Effector memory CD8-positive, alpha-beta T cell (primary cell): ENCODE data around the gene SCN11A.

Source experiments
- ATAC-seq: fragments of 150-1000 bp; cut with Tn5 transposase; replicated peaks from 2 replicates; pipeline ENCODE4 v1.10.0; 2021; ENCODE audit warnings: mild to moderate bottlenecking, moderate library complexity
- DNase-seq, 3 experiments: peaks; one replicate each; pipeline ENCODE4 v3.0.0; 2021
- H3K27ac Mint-ChIP-seq, 2 donors: one replicate each; pipeline ENCODE4 v1.8.0; 2022; ENCODE audit warnings: mild to moderate bottlenecking in 2 of 2, mixed read lengths in 2 of 2, moderate library complexity in 2 of 2
- H3K27me3 Mint-ChIP-seq, 2 donors: one replicate each; pipeline ENCODE4 v1.8.0; 2022; ENCODE audit warnings: mixed read lengths in 2 of 2
- H3K36me3 Mint-ChIP-seq: one replicate; pipeline ENCODE4 v1.8.0; 2022; ENCODE audit warnings: mild to moderate bottlenecking, moderate library complexity, mixed read lengths; ENCODE audit not compliant: insufficient read depth
- H3K4me1 Mint-ChIP-seq, 2 donors: one replicate each; pipeline ENCODE4 v1.8.0; 2022; ENCODE audit warnings: low read depth in 2 of 2, mixed read lengths in 2 of 2
- H3K4me3 Mint-ChIP-seq, 2 donors: one replicate each; pipeline ENCODE4 v1.8.0; 2022; ENCODE audit warnings: mild to moderate bottlenecking in 2 of 2, mixed read lengths in 2 of 2, moderate library complexity in 2 of 2
- H3K9me3 Mint-ChIP-seq, 2 donors: one replicate each; pipeline ENCODE4 v1.8.0; 2022; ENCODE audit warnings: mixed read lengths in 2 of 2

Gene SCN11A

GRCh38 chr3:39053696-39054095 is 2.0 kb upstream of the SCN11A start:
- DNase-seq = no peak
- Mint-ChIP-seq H3K27me3 (no peaks in the 10 kb centered on the region), H3K9me3 (no peaks in the 10 kb centered on the region), H3K4me3 (no peak overlapping the region), H3K4me1 (peaks cover 43 to 56% of the 10 kb centered on the region in 2 donors), H3K27ac (no peak overlapping the region), H3K36me3 (peaks cover 25% of the 10 kb centered on the region)
- no peak for ATAC-seq

- Mint-ChIP-seq H3K27me3 (no peaks in the 10 kb centered on the region), H3K27ac (peak overlapping the region; percentile 100), H3K9me3 (no peaks in the 10 kb centered on the region), H3K4me1 (peaks cover 35 to 47% of the 10 kb centered on the region in 2 donors), H3K36me3 (peaks cover 19% of the 10 kb centered on the region), H3K4me3 (peak overlapping the region; percentile 89 to 97)
- no peak for ATAC-seq
- DNase-seq = no peak
These were observed 839 bp upstream of the SCN11A start for GRCh38 chr3:39052583-39052982.

- no peak for ATAC-seq
- H3K27me3 Mint-ChIP-seq = no peaks in the 10 kb centered on the region
- H3K4me3 Mint-ChIP-seq = no peak overlapping the region
- no peak for DNase-seq
- H3K27ac Mint-ChIP-seq = peak overlapping the region in 1 of 2 donors; percentile 8
- H3K9me3 Mint-ChIP-seq = no peaks in the 10 kb centered on the region
- peaks cover 19% of the 10 kb centered on the region for H3K36me3 Mint-ChIP-seq
- peaks cover 25 to 30% of the 10 kb centered on the region in 2 donors for H3K4me1 Mint-ChIP-seq
These were observed 1.7 kb downstream of the SCN11A start for GRCh38 chr3:39050029-39050428.

GRCh38 chr3:39038165-39038564 is 13.6 kb downstream of the SCN11A start:
- ATAC-seq (no peak), DNase-seq (no peak)
- Mint-ChIP-seq H3K4me3 (no peak overlapping the region), H3K36me3 (no peaks in the 10 kb centered on the region), H3K27me3 (peaks cover 27 to 61% of the 10 kb centered on the region in 2 donors), H3K4me1 (no peaks in the 10 kb centered on the region), H3K9me3 (peaks cover 0 to 5% of the 10 kb centered on the region in 2 donors), H3K27ac (no peak overlapping the region)

GRCh38 chr3:39029556-39029955 is 22.2 kb downstream of the SCN11A start:
- Mint-ChIP-seq H3K36me3 (no peaks in the 10 kb centered on the region), H3K27me3 (peaks cover 31 to 41% of the 10 kb centered on the region in 2 donors), H3K4me3 (no peak overlapping the region), H3K27ac (no peak overlapping the region), H3K9me3 (no peaks in the 10 kb centered on the region), H3K4me1 (no peaks in the 10 kb centered on the region)
- DNase-seq (no peak), ATAC-seq (no peak)

GRCh38 chr3:39028546-39028945 is 23.2 kb downstream of the SCN11A start:
- Mint-ChIP-seq H3K4me3 (no peak overlapping the region), H3K36me3 (no peaks in the 10 kb centered on the region), H3K9me3 (no peaks in the 10 kb centered on the region), H3K27ac (no peak overlapping the region), H3K27me3 (peaks cover 26 to 41% of the 10 kb centered on the region in 2 donors), H3K4me1 (no peaks in the 10 kb centered on the region)
- ATAC-seq = no peak
- DNase-seq = no peak

- H3K27me3 Mint-ChIP-seq = peaks cover 26 to 51% of the 10 kb centered on the region in 2 donors
- no peak overlapping the region for H3K4me3 Mint-ChIP-seq
- no peak overlapping the region for H3K27ac Mint-ChIP-seq
- no peaks in the 10 kb centered on the region for H3K9me3 Mint-ChIP-seq
- DNase-seq = no peak
- no peaks in the 10 kb centered on the region for H3K36me3 Mint-ChIP-seq
- H3K4me1 Mint-ChIP-seq = no peaks in the 10 kb centered on the region
- no peak for ATAC-seq
These were observed 26.3 kb downstream of the SCN11A start for GRCh38 chr3:39025222-39025970.

GRCh38 chr3:39024497-39024896 is 27.2 kb downstream of the SCN11A start:
- no peaks in the 10 kb centered on the region for H3K4me1 Mint-ChIP-seq
- DNase-seq (no peak), ATAC-seq (no peak)
- H3K27ac Mint-ChIP-seq = no peak overlapping the region
- H3K9me3 Mint-ChIP-seq = no peaks in the 10 kb centered on the region
- H3K27me3 Mint-ChIP-seq = peaks cover 34 to 48% of the 10 kb centered on the region in 2 donors
- H3K4me3 Mint-ChIP-seq = no peak overlapping the region
- no peaks in the 10 kb centered on the region for H3K36me3 Mint-ChIP-seq

- peaks cover 3% of the 10 kb centered on the region for H3K36me3 Mint-ChIP-seq
- no peaks in the 10 kb centered on the region for H3K9me3 Mint-ChIP-seq
- DNase-seq (no peak), ATAC-seq (no peak)
- H3K27me3 Mint-ChIP-seq = peaks cover 37 to 48% of the 10 kb centered on the region in 2 donors
- no peaks in the 10 kb centered on the region for H3K4me1 Mint-ChIP-seq
- no peak overlapping the region for H3K4me3 Mint-ChIP-seq
- no peak overlapping the region for H3K27ac Mint-ChIP-seq
These were observed 29.5 kb downstream of the SCN11A start for GRCh38 chr3:39022286-39022630.

- ATAC-seq = no peak
- H3K36me3 Mint-ChIP-seq = peaks cover 3% of the 10 kb centered on the region
- H3K4me3 Mint-ChIP-seq = no peak overlapping the region
- DNase-seq = no peak
- no peaks in the 10 kb centered on the region for H3K4me1 Mint-ChIP-seq
- no peak overlapping the region for H3K27ac Mint-ChIP-seq
- H3K27me3 Mint-ChIP-seq = peaks cover 37 to 48% of the 10 kb centered on the region in 2 donors
- no peaks in the 10 kb centered on the region for H3K9me3 Mint-ChIP-seq
These were observed 30.1 kb downstream of the SCN11A start for GRCh38 chr3:39021465-39022285.

GRCh38 chr3:39021029-39021428 is 30.7 kb downstream of the SCN11A start:
- Mint-ChIP-seq H3K27me3 (peaks cover 39 to 42% of the 10 kb centered on the region in 2 donors), H3K4me3 (no peak overlapping the region), H3K27ac (no peak overlapping the region), H3K4me1 (no peaks in the 10 kb centered on the region), H3K9me3 (no peaks in the 10 kb centered on the region), H3K36me3 (peaks cover 3% of the 10 kb centered on the region)
- ATAC-seq = no peak
- no peak for DNase-seq

GRCh38 chr3:39019299-39019698 is 32.4 kb downstream of the SCN11A start:
- DNase-seq = no peak
- Mint-ChIP-seq H3K4me3 (no peak overlapping the region), H3K4me1 (no peaks in the 10 kb centered on the region), H3K36me3 (peaks cover 3% of the 10 kb centered on the region), H3K27me3 (peaks cover 36 to 41% of the 10 kb centered on the region in 2 donors), H3K27ac (no peak overlapping the region), H3K9me3 (no peaks in the 10 kb centered on the region)
- no peak for ATAC-seq

GRCh38 chr3:39015418-39015817 is 36.3 kb downstream of the SCN11A start:
- no peak for DNase-seq
- H3K4me1 Mint-ChIP-seq = no peaks in the 10 kb centered on the region
- no peaks in the 10 kb centered on the region for H3K9me3 Mint-ChIP-seq
- no peak overlapping the region for H3K4me3 Mint-ChIP-seq
- H3K36me3 Mint-ChIP-seq = peaks cover 3% of the 10 kb centered on the region
- ATAC-seq = no peak
- peaks cover 52 to 58% of the 10 kb centered on the region in 2 donors for H3K27me3 Mint-ChIP-seq
- no peak overlapping the region for H3K27ac Mint-ChIP-seq
